ENCODE measurements around the gene HES7. TPM values are rescaled to one million over a fixed set of nuclear protein-coding genes. Genes with fewer than 3 reads are reported as not detected.
A peak's percentile ranks its signal among the peaks of the same experiment; 100 is the strongest.

Gene HES7
- polyA plus RNA-seq, 1 experiment: not detected

DNA sequence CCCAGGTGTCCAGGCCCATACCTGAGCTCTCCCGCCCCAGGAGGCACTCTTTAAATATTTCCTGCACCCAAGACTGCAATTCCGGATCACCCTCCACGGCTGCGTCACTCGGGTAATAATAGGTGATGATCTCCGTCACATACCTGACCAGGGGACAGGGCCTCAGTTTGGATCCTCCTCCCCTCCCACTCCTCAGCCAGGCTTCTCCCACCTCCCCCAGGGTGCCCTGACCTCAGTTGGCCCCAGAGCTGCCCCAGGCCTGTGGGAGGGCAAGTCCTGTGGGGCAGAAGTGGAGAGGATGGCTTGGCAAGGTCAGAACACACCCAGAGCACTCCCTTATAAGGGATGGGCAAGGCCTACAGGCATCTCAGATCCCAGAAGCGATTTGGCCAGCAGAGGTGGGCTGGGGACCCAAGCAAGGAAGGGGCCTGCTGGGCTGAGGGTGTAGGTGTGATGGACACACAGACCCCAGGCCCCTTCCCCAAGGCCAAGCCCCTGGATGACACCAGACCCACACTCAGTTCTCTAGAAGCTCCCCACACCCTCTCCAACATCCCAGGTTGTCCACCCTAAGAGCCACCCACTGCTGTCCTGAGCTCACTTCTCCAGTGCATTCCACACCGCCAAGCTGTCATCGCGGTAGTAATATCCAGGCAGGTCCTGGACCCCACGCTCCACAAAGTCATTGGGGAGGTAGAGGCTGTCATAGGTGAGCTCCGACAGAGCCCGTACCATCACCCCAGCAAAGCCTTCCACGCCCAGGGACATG, 48.1 kb downstream of the HES7 start:
- no peak overlapping the region for H3K27ac ChIP-seq (ENCODE audit: low read depth, low read length)
- peaks cover 4% of the 10 kb centered on the region; the same call in 1 of the 2 replicates for H3K9me3 ChIP-seq (ENCODE audit: control insufficient read depth, insufficient read depth, low read length)
- no peak for DNase-seq (ENCODE audit: low read depth, low spot score)
- TF ChIP-seq, protein P1, sequence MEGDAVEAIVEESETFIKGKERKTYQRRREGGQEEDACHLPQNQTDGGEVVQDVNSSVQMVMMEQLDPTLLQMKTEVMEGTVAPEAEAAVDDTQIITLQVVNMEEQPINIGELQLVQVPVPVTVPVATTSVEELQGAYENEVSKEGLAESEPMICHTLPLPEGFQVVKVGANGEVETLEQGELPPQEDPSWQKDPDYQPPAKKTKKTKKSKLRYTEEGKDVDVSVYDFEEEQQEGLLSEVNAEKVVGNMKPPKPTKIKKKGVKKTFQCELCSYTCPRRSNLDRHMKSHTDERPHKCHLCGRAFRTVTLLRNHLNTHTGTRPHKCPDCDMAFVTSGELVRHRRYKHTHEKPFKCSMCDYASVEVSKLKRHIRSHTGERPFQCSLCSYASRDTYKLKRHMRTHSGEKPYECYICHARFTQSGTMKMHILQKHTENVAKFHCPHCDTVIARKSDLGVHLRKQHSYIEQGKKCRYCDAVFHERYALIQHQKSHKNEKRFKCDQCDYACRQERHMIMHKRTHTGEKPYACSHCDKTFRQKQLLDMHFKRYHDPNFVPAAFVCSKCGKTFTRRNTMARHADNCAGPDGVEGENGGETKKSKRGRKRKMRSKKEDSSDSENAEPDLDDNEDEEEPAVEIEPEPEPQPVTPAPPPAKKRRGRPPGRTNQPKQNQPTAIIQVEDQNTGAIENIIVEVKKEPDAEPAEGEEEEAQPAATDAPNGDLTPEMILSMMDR (IDR thresholded peaks at IDR 0.05; ENCODE audit: low read depth, low read length): no peak
- ChIA-PET CTCF (interaction anchor here (1.0 to 9.2 kb wide), 6 partner anchors 16 to 225 kb away, joined by 4 to 124 read pairs (median 18); partner anchors contain the start of gene ALOXE3), POLR2A (no interaction called here)
- peaks cover 78% of the 10 kb centered on the region for H3K27me3 ChIP-seq (ENCODE audit: control insufficient read depth, insufficient read depth, low read length)
- H3K4me3 ChIP-seq (ENCODE audit: low read depth, low read length): no peak overlapping the region

GRCh38 chr17:8075081-8075480, 48.8 kb downstream of the HES7 start:
- CTCF ChIA-PET: interaction anchor here (0.6 to 9.2 kb wide), 9 partner anchors 9 to 225 kb away, joined by 3 to 124 read pairs (median 10); partner anchors contain the start of gene ALOXE3
- TF ChIP-seq, protein P1 (IDR thresholded peaks at IDR 0.05; ENCODE audit: low read depth, low read length): no peak
- POLR2A ChIA-PET: no interaction called here
- H3K9me3 ChIP-seq (ENCODE audit: control insufficient read depth, insufficient read depth, low read length): peaks cover 4% of the 10 kb centered on the region; the same call in 1 of the 2 replicates
- DNase-seq (ENCODE audit: low read depth, low spot score): no peak
- no peak overlapping the region for H3K27ac ChIP-seq (ENCODE audit: low read depth, low read length)
- peaks cover 77% of the 10 kb centered on the region for H3K27me3 ChIP-seq (ENCODE audit: control insufficient read depth, insufficient read depth, low read length)
- no peak overlapping the region for H3K4me3 ChIP-seq (ENCODE audit: low read depth, low read length)

GRCh38 chr17:8074554-8074953, 49.4 kb downstream of the HES7 start:
- no peak for DNase-seq (ENCODE audit: low read depth, low spot score)
- Histone ChIP-seq H3K9me3 (ENCODE audit: control insufficient read depth, insufficient read depth, low read length) (peaks cover 4% of the 10 kb centered on the region; the same call in 1 of the 2 replicates), H3K27me3 (ENCODE audit: control insufficient read depth, insufficient read depth, low read length) (peaks cover 75% of the 10 kb centered on the region), H3K4me3 (ENCODE audit: low read depth, low read length) (no peak overlapping the region), H3K27ac (ENCODE audit: low read depth, low read length) (no peak overlapping the region)
- POLR2A ChIA-PET: interaction anchor here (0.6 kb wide), 1 partner anchor 218 kb away, joined by 3 read pairs; no protein-coding TSS in a partner anchor
- CTCF ChIA-PET: interaction anchor here (0.6 to 9.2 kb wide), 16 partner anchors 9 to 226 kb away, joined by 3 to 124 read pairs (median 4); partner anchors contain the start of gene ALOXE3
- TF ChIP-seq, protein P1 (IDR thresholded peaks at IDR 0.05; ENCODE audit: low read depth, low read length): no peak

DNA sequence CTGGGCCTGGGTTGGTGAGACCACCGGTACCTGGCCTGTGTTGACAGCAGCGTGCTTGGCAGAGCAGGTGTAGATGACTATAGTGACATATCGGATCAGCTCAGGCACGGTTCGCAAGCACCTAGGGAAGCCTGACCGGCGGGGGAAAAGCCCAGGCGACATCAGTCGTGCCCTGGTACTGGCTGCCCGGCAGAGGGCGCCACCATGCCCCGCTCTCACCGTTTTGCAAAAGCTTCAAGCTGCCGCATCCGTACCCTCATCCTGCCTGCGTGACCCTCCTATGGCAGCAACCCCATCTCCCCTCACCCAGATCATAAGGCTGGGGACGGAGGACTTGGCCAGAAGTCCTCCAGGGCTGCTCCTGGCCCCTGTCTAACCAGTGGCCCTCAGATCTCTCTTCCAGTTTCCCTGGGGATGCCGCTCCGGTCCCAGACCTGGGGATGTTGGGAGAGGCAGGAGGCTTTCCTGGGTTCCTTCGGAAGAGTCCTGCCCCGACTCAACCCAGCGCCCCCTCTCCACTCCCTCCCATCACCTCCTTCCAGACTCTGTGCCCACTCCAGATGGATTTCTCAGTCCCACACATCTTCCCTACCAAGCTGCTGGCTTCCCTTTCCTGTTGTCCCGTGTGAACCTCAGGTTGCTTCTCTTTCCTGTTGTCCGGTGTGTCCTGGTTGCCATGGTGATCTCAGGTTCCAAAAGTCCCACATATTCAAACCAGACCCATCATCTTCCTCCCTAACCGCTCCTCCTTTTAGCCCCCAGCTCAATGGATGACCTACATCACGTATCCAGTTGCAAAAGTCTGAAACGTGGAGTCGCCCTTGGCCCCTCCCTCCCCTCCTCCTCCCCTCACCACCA, 50.0 kb downstream of the HES7 start:
- no peak for DNase-seq (ENCODE audit: low read depth, low spot score)
- ChIA-PET CTCF (interaction anchor here (0.6 to 9.2 kb wide), 25 partner anchors 10 to 316 kb away, joined by 3 to 124 read pairs (median 4); partner anchors contain the start of genes ALOXE3, KCNAB3 and SLC25A35), POLR2A (interaction anchor here (0.6 kb wide), 1 partner anchor 219 kb away, joined by 3 read pairs; no protein-coding TSS in a partner anchor)
- Histone ChIP-seq H3K27ac (ENCODE audit: low read depth, low read length) (peak overlapping the region; percentile 11), H3K4me3 (ENCODE audit: low read depth, low read length) (no peak overlapping the region), H3K9me3 (ENCODE audit: control insufficient read depth, insufficient read depth, low read length) (peaks cover 4% of the 10 kb centered on the region; the same call in 1 of the 2 replicates), H3K27me3 (ENCODE audit: control insufficient read depth, insufficient read depth, low read length) (peaks cover 72% of the 10 kb centered on the region)
- TF ChIP-seq, protein P1 (IDR thresholded peaks at IDR 0.05; ENCODE audit: low read depth, low read length): peak; percentile 83

Data from AG04450 (cell line).